ENCODE data around the gene PARP9.
A peak's percentile ranks its signal among the peaks of the same experiment; 100 is the strongest.

Gene PARP9

DNA sequence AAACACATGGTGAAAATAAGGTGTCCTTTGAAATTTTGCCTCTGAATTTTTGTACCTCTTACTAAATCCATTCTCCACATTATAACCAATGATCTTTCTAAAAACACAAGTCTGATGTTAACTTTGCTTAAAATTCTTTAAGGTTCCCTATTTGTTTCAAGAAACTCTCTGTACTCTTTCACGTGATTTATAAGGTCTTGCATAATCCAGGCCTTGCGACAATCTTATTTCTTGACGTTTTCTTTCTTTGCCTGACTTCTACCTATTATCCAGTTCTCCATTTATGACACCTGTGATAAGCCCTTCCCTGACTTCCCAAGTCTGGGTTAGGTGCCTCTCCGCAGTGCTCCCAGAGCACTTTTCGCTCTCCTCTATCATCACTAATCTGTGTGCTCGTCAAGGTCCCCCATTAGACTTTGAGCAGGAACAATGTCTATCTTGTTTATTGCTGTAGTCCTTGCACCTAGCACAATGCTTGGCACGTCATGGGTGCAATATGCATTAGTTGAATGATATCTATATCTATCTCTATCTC lies 25.1 kb downstream of the PARP9 start:
- peak; percentile 12 to 62 for DNase-seq (ENCODE audit: low read depth in 1 of 2, low spot score in 1 of 2)
- TF ChIP-seq, protein P1, sequence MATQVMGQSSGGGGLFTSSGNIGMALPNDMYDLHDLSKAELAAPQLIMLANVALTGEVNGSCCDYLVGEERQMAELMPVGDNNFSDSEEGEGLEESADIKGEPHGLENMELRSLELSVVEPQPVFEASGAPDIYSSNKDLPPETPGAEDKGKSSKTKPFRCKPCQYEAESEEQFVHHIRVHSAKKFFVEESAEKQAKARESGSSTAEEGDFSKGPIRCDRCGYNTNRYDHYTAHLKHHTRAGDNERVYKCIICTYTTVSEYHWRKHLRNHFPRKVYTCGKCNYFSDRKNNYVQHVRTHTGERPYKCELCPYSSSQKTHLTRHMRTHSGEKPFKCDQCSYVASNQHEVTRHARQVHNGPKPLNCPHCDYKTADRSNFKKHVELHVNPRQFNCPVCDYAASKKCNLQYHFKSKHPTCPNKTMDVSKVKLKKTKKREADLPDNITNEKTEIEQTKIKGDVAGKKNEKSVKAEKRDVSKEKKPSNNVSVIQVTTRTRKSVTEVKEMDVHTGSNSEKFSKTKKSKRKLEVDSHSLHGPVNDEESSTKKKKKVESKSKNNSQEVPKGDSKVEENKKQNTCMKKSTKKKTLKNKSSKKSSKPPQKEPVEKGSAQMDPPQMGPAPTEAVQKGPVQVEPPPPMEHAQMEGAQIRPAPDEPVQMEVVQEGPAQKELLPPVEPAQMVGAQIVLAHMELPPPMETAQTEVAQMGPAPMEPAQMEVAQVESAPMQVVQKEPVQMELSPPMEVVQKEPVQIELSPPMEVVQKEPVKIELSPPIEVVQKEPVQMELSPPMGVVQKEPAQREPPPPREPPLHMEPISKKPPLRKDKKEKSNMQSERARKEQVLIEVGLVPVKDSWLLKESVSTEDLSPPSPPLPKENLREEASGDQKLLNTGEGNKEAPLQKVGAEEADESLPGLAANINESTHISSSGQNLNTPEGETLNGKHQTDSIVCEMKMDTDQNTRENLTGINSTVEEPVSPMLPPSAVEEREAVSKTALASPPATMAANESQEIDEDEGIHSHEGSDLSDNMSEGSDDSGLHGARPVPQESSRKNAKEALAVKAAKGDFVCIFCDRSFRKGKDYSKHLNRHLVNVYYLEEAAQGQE (IDR thresholded peaks at IDR 0.05; ENCODE audit: insufficient replicate concordance, low read depth): no peak
- TF ChIP-seq, protein P2, sequence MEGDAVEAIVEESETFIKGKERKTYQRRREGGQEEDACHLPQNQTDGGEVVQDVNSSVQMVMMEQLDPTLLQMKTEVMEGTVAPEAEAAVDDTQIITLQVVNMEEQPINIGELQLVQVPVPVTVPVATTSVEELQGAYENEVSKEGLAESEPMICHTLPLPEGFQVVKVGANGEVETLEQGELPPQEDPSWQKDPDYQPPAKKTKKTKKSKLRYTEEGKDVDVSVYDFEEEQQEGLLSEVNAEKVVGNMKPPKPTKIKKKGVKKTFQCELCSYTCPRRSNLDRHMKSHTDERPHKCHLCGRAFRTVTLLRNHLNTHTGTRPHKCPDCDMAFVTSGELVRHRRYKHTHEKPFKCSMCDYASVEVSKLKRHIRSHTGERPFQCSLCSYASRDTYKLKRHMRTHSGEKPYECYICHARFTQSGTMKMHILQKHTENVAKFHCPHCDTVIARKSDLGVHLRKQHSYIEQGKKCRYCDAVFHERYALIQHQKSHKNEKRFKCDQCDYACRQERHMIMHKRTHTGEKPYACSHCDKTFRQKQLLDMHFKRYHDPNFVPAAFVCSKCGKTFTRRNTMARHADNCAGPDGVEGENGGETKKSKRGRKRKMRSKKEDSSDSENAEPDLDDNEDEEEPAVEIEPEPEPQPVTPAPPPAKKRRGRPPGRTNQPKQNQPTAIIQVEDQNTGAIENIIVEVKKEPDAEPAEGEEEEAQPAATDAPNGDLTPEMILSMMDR (IDR thresholded peaks at IDR 0.05; ENCODE audit: insufficient read depth, low read length): no peak
- no peak for TF ChIP-seq POLR2AphosphoS5 (IDR thresholded peaks at IDR 0.05; ENCODE audit: low read depth)
- TF ChIP-seq SPI1 (IDR thresholded peaks at IDR 0.05; ENCODE audit: borderline replicate concordance, low read depth): no peak
- TF ChIP-seq GABPA (IDR thresholded peaks at IDR 0.05; ENCODE audit: low read depth): no peak
- no peak overlapping the region for H3K27ac ChIP-seq (replicated peaks)

DNA sequence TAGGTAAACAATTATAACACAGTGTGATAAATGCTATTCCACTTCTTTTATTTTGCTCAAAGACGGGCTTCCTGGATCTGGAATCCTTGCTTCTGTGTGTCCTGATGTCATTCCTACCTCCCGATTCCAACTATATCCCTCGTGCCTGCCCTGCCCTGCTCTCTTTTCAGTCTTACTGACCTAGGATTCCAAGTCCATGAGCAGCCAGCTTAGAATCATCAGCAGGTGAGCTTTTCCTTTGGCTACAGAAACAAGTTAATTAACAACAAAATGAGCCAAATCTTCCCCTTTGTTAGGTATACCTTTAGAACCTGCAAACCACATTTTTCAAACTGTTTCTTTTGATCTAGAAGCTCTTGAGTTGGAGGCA lies 27.5 kb downstream of the PARP9 start:
- TF ChIP-seq, protein P2 (IDR thresholded peaks at IDR 0.05; ENCODE audit: insufficient read depth, low read length): no peak
- TF ChIP-seq, protein P1 (IDR thresholded peaks at IDR 0.05; ENCODE audit: insufficient replicate concordance, low read depth): no peak
- TF ChIP-seq POLR2AphosphoS5 (IDR thresholded peaks at IDR 0.05; ENCODE audit: low read depth): no peak
- TF ChIP-seq GABPA (IDR thresholded peaks at IDR 0.05; ENCODE audit: low read depth): no peak
- no peak for TF ChIP-seq SPI1 (IDR thresholded peaks at IDR 0.05; ENCODE audit: borderline replicate concordance, low read depth)
- H3K27ac ChIP-seq (replicated peaks): no peak overlapping the region
- no peak for DNase-seq (ENCODE audit: low read depth in 1 of 2, low spot score in 1 of 2)
- H3K4me3 ChIP-seq (replicated peaks; ENCODE audit: insufficient read depth, low read length): no peak overlapping the region
- no peaks in the 10 kb centered on the region for H3K27me3 ChIP-seq (ENCODE audit: insufficient read depth, poor library complexity, severe bottlenecking)

More for the DNA sequence above, 25.1 kb downstream of the PARP9 start:
- H3K4me3 ChIP-seq (replicated peaks; ENCODE audit: insufficient read depth, low read length): no peak overlapping the region
- no peaks in the 10 kb centered on the region for H3K27me3 ChIP-seq (ENCODE audit: insufficient read depth, poor library complexity, severe bottlenecking)

DNA sequence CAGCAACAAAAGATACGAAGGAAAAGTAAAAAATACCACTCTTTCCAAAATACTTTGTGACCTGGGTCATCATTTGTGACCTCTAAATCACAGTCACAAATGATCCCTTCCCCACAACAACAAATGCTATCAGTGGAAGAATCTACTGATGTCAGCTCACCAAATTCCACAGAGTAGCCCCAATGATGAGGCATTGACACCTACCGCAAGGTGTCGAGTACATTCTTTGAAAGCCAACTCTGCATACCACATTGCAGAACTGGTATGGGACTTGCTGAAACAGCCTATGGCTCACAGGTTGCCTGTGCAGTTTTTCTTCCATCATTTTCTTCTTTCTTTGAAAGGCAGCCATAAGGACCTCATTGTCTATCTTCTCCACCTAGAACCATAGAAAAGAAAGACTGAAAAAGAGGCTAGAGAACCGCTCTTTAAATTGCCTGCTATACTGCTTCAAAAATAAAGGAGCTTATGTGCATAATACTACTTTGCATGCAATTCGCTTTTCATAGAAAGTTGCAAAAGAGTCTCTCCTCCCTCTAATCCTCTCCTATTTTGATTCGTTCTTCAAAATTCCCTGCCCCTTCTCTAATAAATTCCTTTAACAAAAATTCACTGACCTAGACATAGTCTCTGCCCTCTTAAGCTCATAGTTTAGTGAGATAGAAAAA lies 28.0 kb downstream of the PARP9 start:
- no peak overlapping the region for H3K27ac ChIP-seq (replicated peaks)
- no peak overlapping the region for H3K4me3 ChIP-seq (replicated peaks; ENCODE audit: insufficient read depth, low read length)
- H3K27me3 ChIP-seq (ENCODE audit: insufficient read depth, poor library complexity, severe bottlenecking): no peaks in the 10 kb centered on the region
- TF ChIP-seq, protein P2 (IDR thresholded peaks at IDR 0.05; ENCODE audit: insufficient read depth, low read length): no peak
- TF ChIP-seq POLR2AphosphoS5 (IDR thresholded peaks at IDR 0.05; ENCODE audit: low read depth): no peak
- TF ChIP-seq, protein P1 (IDR thresholded peaks at IDR 0.05; ENCODE audit: insufficient replicate concordance, low read depth): no peak
- no peak for TF ChIP-seq GABPA (IDR thresholded peaks at IDR 0.05; ENCODE audit: low read depth)
- TF ChIP-seq SPI1 (IDR thresholded peaks at IDR 0.05; ENCODE audit: borderline replicate concordance, low read depth): no peak
- no peak for DNase-seq (ENCODE audit: low read depth in 1 of 2, low spot score in 1 of 2)
